ENCODE results near the gene CCNG1.

- no peak for TF ChIP-seq EP300 (IDR thresholded peaks at IDR 0.05; ENCODE audit: borderline replicate concordance)
- no peak for TF ChIP-seq NFIC (IDR thresholded peaks at IDR 0.05)
- no peak for TF ChIP-seq REST (IDR thresholded peaks at IDR 0.05; ENCODE audit: low read depth)
- TF ChIP-seq CEBPB (IDR thresholded peaks at IDR 0.05), result no peak
- no peak for TF ChIP-seq TAF1 (IDR thresholded peaks at IDR 0.05; ENCODE audit: low read depth)
- no peak for TF ChIP-seq CREB1 (IDR thresholded peaks at IDR 0.05; ENCODE audit: low read depth)
- TF ChIP-seq TEAD4 (IDR thresholded peaks at IDR 0.05), result no peak
Measured at GRCh38 chr5:163433271-163433670, 4.1 kb upstream of the CCNG1 start.

All from Ishikawa (cell line).